ENCODE measurements around the gene EPHB1.

Gene EPHB1

GRCh38 chr3:135145581-135145980 lies 350.5 kb downstream of the EPHB1 start:
- no peak for DNase-seq
- TF ChIP-seq, protein P1, sequence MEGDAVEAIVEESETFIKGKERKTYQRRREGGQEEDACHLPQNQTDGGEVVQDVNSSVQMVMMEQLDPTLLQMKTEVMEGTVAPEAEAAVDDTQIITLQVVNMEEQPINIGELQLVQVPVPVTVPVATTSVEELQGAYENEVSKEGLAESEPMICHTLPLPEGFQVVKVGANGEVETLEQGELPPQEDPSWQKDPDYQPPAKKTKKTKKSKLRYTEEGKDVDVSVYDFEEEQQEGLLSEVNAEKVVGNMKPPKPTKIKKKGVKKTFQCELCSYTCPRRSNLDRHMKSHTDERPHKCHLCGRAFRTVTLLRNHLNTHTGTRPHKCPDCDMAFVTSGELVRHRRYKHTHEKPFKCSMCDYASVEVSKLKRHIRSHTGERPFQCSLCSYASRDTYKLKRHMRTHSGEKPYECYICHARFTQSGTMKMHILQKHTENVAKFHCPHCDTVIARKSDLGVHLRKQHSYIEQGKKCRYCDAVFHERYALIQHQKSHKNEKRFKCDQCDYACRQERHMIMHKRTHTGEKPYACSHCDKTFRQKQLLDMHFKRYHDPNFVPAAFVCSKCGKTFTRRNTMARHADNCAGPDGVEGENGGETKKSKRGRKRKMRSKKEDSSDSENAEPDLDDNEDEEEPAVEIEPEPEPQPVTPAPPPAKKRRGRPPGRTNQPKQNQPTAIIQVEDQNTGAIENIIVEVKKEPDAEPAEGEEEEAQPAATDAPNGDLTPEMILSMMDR (IDR thresholded peaks at IDR 0.05; ENCODE audit: low read depth, low read length, missing control alignments) = no peak
- no peak overlapping the region for H3K27ac ChIP-seq
- no peak overlapping the region for H3K4me3 ChIP-seq (ENCODE audit: low read depth, low read length)
- no peaks in the 10 kb centered on the region for H3K36me3 ChIP-seq (replicated peaks)
- in situ Hi-C loops (cut with HindIII; ENCODE audit: low pct_ligation_motif_present, low sequenced_read_pairs) = no loop called here
- H3K27me3 ChIP-seq (replicated peaks) = no peaks in the 10 kb centered on the region

DNA sequence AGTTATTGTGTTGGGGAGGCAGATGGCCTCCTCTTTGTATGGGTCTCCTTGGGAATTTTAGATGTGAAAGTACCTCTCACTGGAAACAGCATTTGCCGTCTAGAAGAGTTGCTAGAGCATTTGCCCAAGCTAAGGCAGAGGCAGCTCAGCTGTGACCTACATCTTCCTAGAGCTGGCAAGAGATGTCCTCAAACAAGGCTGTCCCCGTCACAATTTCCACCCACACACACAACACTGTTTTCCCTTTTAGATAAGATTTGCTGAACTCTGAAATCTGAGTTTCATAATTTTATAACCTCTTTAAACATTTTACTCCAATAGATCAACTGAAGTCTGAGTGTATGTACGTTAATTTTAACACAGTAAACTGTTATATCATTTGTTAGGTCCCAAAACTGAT lies 352.6 kb downstream of the EPHB1 start:
- Histone ChIP-seq H3K27me3 (replicated peaks) (no peaks in the 10 kb centered on the region), H3K27ac (no peak overlapping the region), H3K4me3 (ENCODE audit: low read depth, low read length) (no peak overlapping the region), H3K36me3 (replicated peaks) (no peaks in the 10 kb centered on the region)
- in situ Hi-C loops (cut with HindIII; ENCODE audit: low pct_ligation_motif_present, low sequenced_read_pairs) = no loop called here
- TF ChIP-seq, protein P1 (IDR thresholded peaks at IDR 0.05; ENCODE audit: low read depth, low read length, missing control alignments) = no peak
- DNase-seq = no peak

GRCh38 chr3:135148398-135149020 lies 353.4 kb downstream of the EPHB1 start:
- TF ChIP-seq, protein P1 (IDR thresholded peaks at IDR 0.05; ENCODE audit: low read depth, low read length, missing control alignments) = no peak
- in situ Hi-C loops (cut with HindIII; ENCODE audit: low pct_ligation_motif_present, low sequenced_read_pairs) = no loop called here
- DNase-seq = no peak

DNA sequence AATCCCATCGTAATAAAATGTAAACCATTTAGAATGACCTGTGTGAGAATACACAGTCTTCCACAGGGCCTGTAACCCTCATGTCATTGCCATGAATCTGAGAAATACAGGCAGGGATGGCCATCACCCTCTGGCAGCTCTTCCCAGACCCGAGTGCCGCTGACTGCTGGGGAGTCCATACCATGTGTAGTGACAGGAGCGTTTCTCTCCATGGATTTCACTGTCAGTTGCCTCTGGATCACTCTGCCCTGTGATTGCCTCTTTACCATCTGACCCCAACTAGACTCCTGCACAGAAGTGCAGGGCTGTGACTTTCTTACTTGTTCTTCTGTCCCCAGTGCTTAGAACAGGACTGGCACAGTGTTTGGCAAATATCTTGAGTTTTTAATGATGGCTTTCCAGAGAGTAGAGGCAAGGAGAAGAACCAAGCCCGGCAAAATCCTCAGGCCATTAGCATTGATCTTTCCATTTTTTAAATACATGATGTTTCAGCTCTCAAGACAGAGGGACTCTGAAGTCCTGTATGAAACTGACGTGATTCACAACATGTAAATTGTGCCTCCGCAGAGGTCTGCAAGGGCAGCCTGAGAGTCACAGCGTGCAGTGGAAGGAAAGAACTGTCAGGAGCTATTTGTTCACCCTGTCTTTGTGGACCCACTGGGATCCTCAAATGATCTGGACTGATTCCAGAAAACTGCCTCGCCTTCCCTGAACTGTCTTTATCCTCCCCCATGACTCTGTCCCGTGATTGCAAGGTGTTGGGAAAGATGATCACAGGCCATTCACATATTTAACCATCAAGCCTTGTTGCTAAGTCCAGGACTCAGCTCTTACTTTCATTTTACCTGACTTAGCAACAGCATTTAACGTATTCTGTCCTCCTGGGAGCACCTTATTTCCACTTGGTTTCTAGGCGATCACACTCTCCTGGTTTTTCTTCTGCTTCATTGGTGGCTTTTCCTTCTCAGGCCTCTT lies 354.9 kb downstream of the EPHB1 start:
- in situ Hi-C loops (cut with HindIII; ENCODE audit: low pct_ligation_motif_present, low sequenced_read_pairs) = no loop called here
- TF ChIP-seq, protein P1 (IDR thresholded peaks at IDR 0.05; ENCODE audit: low read depth, low read length, missing control alignments) = no peak
- H3K27me3 ChIP-seq (replicated peaks) = no peaks in the 10 kb centered on the region
- DNase-seq = no peak
- no peak overlapping the region for H3K4me3 ChIP-seq (ENCODE audit: low read depth, low read length)
- H3K27ac ChIP-seq = no peak overlapping the region
- no peaks in the 10 kb centered on the region for H3K36me3 ChIP-seq (replicated peaks)

More at GRCh38 chr3:135148398-135149020, 353.4 kb downstream of the EPHB1 start:
- no peak overlapping the region for H3K4me3 ChIP-seq (ENCODE audit: low read depth, low read length)
- H3K36me3 ChIP-seq (replicated peaks) = no peaks in the 10 kb centered on the region
- no peak overlapping the region for H3K27ac ChIP-seq
- no peaks in the 10 kb centered on the region for H3K27me3 ChIP-seq (replicated peaks)

GRCh38 chr3:135154186-135154585 lies 359.1 kb downstream of the EPHB1 start:
- Histone ChIP-seq H3K4me3 (ENCODE audit: low read depth, low read length) (no peak overlapping the region), H3K27ac (no peak overlapping the region), H3K27me3 (replicated peaks) (no peaks in the 10 kb centered on the region), H3K36me3 (replicated peaks) (no peaks in the 10 kb centered on the region)
- no peak for DNase-seq
- TF ChIP-seq, protein P1 (IDR thresholded peaks at IDR 0.05; ENCODE audit: low read depth, low read length, missing control alignments) = no peak
- in situ Hi-C loops (cut with HindIII; ENCODE audit: low pct_ligation_motif_present, low sequenced_read_pairs) = no loop called here

Data from brain microvascular endothelial cell (primary cell).